ENCODE results near the gene DOCK6.

GRCh38 chr19:11194656-11195558, 67.4 kb downstream of the DOCK6 start:
- TF ChIP-seq POLR2A (IDR thresholded peaks at IDR 0.05), result no peak
- peak in 1 of 2 donors; percentile 15 for TF ChIP-seq POLR2AphosphoS5 (IDR thresholded peaks at IDR 0.05; ENCODE audit: insufficient read depth in 1 of 2, low read depth in 1 of 2)
